Uterus (tissue), 4 donors: Measurements from ENCODE around the gene SMAD4. TPM values are rescaled to one million over a fixed set of nuclear protein-coding genes. Genes with fewer than 3 reads are reported as not detected.

Source experiments
- DNase-seq, 2 donors: peaks; one replicate each; pipeline ENCODE4 v3.0.0-alpha.2; 2019 to 2020
- H3K27ac ChIP-seq, 2 donors: fragments of 200-600 bp; sonication (generic); 1 replicate in 1 of 2; 2 replicates in 1 of 2; pipeline ENCODE4 v1.5.1; 2016 to 2018
- H3K27me3 ChIP-seq, 2 donors: fragments of 200-600 bp; sonication (generic); one replicate each; pipeline ENCODE4 v1.5.1; 2018 to 2019; ENCODE audit warnings: control low read depth in 1 of 2
- H3K36me3 ChIP-seq, 2 donors: fragments of 200-600 bp; sonication (generic); one replicate each; pipeline ENCODE4 v1.5.1; 2019; ENCODE audit warnings: control low read depth in 1 of 2
- H3K4me1 ChIP-seq, 2 donors: fragments of 200-600 bp; sonication (generic); one replicate each; pipeline ENCODE4 v1.5.1; 2018 to 2019; ENCODE audit warnings: control low read depth in 1 of 2
- H3K4me3 ChIP-seq, 2 donors: fragments of 200-600 bp; sonication (generic); 1 replicate in 1 of 2; 2 replicates in 1 of 2; pipeline ENCODE4 v1.5.1; 2018 to 2019; ENCODE audit warnings: mild to moderate bottlenecking in 1 of 2
- H3K9me3 ChIP-seq, 2 donors: fragments of 200-600 bp; sonication (generic); one replicate each; pipeline ENCODE4 v1.5.1; 2019; ENCODE audit warnings: control low read depth in 1 of 2
- POLR2A ChIP-seq, 2 donors: fragments of 450-650 bp; IDR thresholded peaks; one replicate each; pipeline ENCODE4 v1.6.1; 2016; ENCODE audit warnings: antibody characterized with exemption in 2 of 2, mild to moderate bottlenecking in 1 of 2, moderate library complexity in 1 of 2
- intact Hi-C: fragments of 100-400 bp; cut with DNase I; formaldehyde crosslinking; loops from one replicate; pipeline ENCODE4 v1.15.1; 2023; ENCODE audit warnings: low total_unique reads
- total RNA-seq, 4 donors: library from RNA; depleted of rRNA in 3 of 4; stranded (reverse); fragments of >200 nt in 3 of 4; gene quantifications; one replicate each; pipeline versions ENCODE4 v1.1.0 to v1.2.4, GENCODE V29; 2014 to 2023
- TF ChIP-seq, protein P1 (sequence below), 4 experiments: fragments of 200-600 bp in 2 of 4; fragments of 450-650 bp in 2 of 4; sonication (generic) in 2 of 4; IDR thresholded peaks; one replicate each; pipeline ENCODE4 v1.5.1; 2016 to 2019; ENCODE audit warnings: antibody characterized with exemption in 4 of 4, mild to moderate bottlenecking in 2 of 4, moderate library complexity in 1 of 4
- donor health status: DM: yes; HTN: yes; CAD: no.

The SMAD4 gene
- total RNA-seq, 4 donors from 2014 or later: 104 to 198 (median 141) TPM

DNA sequence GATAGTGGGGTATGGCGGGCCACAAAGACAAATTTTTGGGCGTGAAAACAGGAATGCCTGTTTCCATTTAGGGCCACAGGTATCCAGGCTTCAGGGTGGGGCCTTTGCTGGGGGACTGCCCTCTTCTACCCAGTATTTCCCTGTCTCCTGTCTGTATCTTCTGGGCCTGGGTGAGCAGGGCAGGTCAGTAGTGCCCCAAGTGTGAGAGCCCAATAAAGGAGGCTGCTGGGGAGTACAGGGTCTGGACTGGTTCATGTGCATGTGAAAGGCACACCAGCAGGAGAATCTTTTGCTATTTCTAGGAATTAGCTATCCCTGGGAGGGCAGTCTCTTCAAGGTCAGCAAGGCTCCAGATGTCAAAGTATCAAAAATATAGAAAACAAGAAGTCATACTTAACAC lies 96.0 kb downstream of the SMAD4 start:
- Histone ChIP-seq H3K4me1 (no peaks in the 10 kb centered on the region), H3K36me3 (no peaks in the 10 kb centered on the region), H3K9me3 (no peaks in the 10 kb centered on the region), H3K27me3 (no peaks in the 10 kb centered on the region), H3K27ac (no peak overlapping the region), H3K4me3 (no peak overlapping the region)
- no peak for DNase-seq
- intact Hi-C loops: no loop called here
- TF ChIP-seq, protein P1, sequence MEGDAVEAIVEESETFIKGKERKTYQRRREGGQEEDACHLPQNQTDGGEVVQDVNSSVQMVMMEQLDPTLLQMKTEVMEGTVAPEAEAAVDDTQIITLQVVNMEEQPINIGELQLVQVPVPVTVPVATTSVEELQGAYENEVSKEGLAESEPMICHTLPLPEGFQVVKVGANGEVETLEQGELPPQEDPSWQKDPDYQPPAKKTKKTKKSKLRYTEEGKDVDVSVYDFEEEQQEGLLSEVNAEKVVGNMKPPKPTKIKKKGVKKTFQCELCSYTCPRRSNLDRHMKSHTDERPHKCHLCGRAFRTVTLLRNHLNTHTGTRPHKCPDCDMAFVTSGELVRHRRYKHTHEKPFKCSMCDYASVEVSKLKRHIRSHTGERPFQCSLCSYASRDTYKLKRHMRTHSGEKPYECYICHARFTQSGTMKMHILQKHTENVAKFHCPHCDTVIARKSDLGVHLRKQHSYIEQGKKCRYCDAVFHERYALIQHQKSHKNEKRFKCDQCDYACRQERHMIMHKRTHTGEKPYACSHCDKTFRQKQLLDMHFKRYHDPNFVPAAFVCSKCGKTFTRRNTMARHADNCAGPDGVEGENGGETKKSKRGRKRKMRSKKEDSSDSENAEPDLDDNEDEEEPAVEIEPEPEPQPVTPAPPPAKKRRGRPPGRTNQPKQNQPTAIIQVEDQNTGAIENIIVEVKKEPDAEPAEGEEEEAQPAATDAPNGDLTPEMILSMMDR (IDR thresholded peaks at IDR 0.05): no peak
- TF ChIP-seq POLR2A (IDR thresholded peaks at IDR 0.05): no peak

DNA sequence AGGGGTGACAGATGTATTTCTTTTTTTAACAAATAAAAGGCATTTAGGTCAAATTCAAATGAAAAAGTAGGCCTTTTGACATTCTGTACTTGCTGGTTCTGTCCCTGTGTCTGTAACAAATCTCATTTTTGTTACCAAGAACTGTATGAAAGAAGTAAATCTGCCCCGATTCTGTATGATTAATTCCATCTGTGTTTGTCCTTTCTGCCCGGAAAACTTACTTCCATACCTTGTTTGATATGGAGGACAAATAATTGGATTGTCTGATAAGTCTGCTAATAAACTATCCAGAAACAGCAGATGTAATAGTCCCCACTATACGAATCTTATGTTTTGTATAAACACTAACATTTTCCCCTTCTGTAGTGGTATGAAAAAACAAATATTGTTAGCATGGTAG lies 97.7 kb downstream of the SMAD4 start:
- H3K9me3 ChIP-seq: no peaks in the 10 kb centered on the region
- H3K27me3 ChIP-seq: no peaks in the 10 kb centered on the region
- intact Hi-C loops: no loop called here
- H3K4me3 ChIP-seq: no peak overlapping the region
- DNase-seq: no peak
- H3K36me3 ChIP-seq: no peaks in the 10 kb centered on the region
- no peak overlapping the region for H3K27ac ChIP-seq
- TF ChIP-seq, protein P1 (IDR thresholded peaks at IDR 0.05): no peak
- TF ChIP-seq POLR2A (IDR thresholded peaks at IDR 0.05): no peak
- H3K4me1 ChIP-seq: no peaks in the 10 kb centered on the region

DNA sequence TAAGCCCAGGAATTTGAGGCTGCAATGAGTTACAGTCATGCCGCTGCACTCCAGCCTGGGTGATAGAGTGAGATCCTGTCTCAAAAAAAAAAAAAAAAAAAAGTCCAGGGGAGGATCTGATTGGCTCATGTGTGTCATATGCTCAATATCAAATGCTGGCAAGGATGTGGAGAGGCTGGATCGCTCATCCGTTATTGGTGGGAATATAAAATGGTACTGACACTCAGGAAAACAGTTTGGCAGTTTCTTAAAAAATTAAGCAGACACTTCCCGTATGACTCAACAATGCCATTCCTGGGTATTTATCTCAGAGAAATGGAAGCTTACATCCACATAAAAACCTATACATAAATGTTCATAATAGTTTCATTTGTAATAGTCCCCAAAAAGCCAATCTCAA lies 98.5 kb downstream of the SMAD4 start:
- Histone ChIP-seq H3K27ac (no peak overlapping the region), H3K27me3 (no peaks in the 10 kb centered on the region), H3K36me3 (no peaks in the 10 kb centered on the region), H3K4me1 (no peaks in the 10 kb centered on the region), H3K4me3 (no peak overlapping the region), H3K9me3 (no peaks in the 10 kb centered on the region)
- TF ChIP-seq POLR2A (IDR thresholded peaks at IDR 0.05): no peak
- TF ChIP-seq, protein P1 (IDR thresholded peaks at IDR 0.05): no peak
- DNase-seq: no peak
- intact Hi-C loops: no loop called here

DNA sequence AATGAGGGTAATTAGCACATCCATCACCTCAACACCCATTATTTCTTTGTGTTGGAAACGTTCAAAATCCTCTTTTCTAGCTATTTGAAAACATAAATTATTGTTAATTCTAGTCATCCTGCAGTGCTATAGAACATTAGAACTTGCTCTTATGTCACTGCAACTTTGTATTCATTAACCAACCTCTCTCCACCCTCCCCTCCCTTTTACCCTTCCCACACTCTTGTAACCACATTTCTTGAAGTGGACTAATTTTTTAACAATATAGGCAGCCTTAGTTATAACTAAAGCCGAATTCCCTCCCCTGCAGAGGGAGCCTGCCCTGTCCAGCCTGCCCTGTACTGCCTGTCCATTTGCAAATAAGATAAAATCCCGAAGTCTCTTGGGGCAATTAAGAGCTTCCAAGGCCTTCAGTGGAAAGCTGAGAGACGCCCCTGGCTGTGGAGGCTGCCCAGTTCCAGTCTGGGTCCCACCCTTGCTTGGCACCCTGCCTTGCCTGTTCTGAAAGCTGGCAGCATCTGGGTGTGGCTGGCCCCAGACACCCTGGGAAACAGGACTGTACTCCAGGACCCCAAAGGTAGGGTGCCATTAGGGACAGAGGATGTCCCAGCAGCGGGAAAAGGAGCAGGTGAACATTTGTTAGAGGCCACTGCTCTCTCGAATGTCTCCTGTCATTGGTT lies 102.4 kb downstream of the SMAD4 start:
- no peak overlapping the region for H3K27ac ChIP-seq
- H3K27me3 ChIP-seq: no peaks in the 10 kb centered on the region
- no peaks in the 10 kb centered on the region for H3K4me1 ChIP-seq
- H3K36me3 ChIP-seq: no peaks in the 10 kb centered on the region
- no peak for DNase-seq
- intact Hi-C loops: no loop called here
- no peak overlapping the region for H3K4me3 ChIP-seq
- no peaks in the 10 kb centered on the region for H3K9me3 ChIP-seq
- TF ChIP-seq, protein P1 (IDR thresholded peaks at IDR 0.05): no peak
- no peak for TF ChIP-seq POLR2A (IDR thresholded peaks at IDR 0.05)

DNA sequence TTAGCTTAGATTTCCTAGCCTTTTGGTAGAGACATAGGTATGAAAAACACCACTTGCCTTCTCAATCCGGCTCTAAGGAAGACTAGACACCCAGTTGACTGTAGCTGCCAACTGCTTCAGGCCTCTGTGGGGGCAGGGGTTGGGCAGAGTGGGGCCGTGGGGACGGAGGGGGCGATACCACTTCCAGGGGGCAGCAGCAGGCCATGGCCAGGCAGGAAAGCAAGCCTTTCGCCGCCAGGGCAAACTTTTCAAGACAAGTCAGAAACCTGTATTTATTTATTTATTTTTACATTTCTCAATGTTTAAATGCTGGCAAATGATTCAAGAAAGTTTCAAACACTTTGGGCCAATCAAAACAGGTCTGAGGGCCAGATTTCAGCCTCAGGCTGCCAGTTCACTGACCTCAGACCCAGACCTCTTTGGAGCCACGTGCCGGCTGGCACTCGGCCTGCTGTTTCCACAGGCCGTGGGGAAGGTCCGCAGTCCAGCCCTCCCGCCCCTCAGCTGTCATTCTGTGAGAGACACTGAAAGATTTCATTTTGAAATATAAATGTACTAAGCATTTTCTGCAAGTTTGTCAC lies 103.7 kb downstream of the SMAD4 start:
- Histone ChIP-seq H3K4me1 (no peaks in the 10 kb centered on the region), H3K27ac (no peak overlapping the region), H3K36me3 (no peaks in the 10 kb centered on the region), H3K4me3 (no peak overlapping the region), H3K9me3 (no peaks in the 10 kb centered on the region), H3K27me3 (no peaks in the 10 kb centered on the region)
- intact Hi-C loops: no loop called here
- TF ChIP-seq, protein P1 (IDR thresholded peaks at IDR 0.05): no peak
- no peak for TF ChIP-seq POLR2A (IDR thresholded peaks at IDR 0.05)
- DNase-seq: no peak
